Stimulated activated CD8-positive, alpha-beta memory T cell treated with anti-CD3 and anti-CD28 coated beads, Interleukin-4, amount 100 ng/mL, for 48 hours (primary cell): ENCODE measurements around the gene C3orf62.

Experiments
- DNase-seq: peaks from one replicate; pipeline ENCODE4 v3.0.0-alpha.2; 2020

C3orf62 gene

GRCh38 chr3:49276475-49277382, at the start of gene C3orf62:
TSS of gene C3orf62 (minus strand) at chr3:49277232. CDS start at chr3:49276872, 360 bp downstream.
- DNase-seq = peak; percentile 89

- no peak for DNase-seq
These were observed 47.7 kb upstream of the C3orf62 start for GRCh38 chr3:49324768-49325167.

GRCh38 chr3:49316696-49317457, 39.8 kb upstream of the C3orf62 start:
- DNase-seq = no peak

- DNase-seq = no peak
These were observed 37.1 kb upstream of the C3orf62 start for GRCh38 chr3:49313896-49314688.

GRCh38 chr3:49311283-49311682, 34.3 kb upstream of the C3orf62 start:
- no peak for DNase-seq

- DNase-seq = no peak
These were observed 33.6 kb upstream of the C3orf62 start for GRCh38 chr3:49310677-49311076.

- DNase-seq = no peak
These were observed 28.6 kb upstream of the C3orf62 start for GRCh38 chr3:49305608-49306007.

- DNase-seq = no peak
These were observed 25.6 kb upstream of the C3orf62 start for GRCh38 chr3:49302613-49303012.

GRCh38 chr3:49300595-49300994, 23.6 kb upstream of the C3orf62 start:
- no peak for DNase-seq

- no peak for DNase-seq
These were observed 21.5 kb upstream of the C3orf62 start for GRCh38 chr3:49298511-49298910.

GRCh38 chr3:49296781-49297411, 19.9 kb upstream of the C3orf62 start:
- DNase-seq = no peak

- DNase-seq = peak; percentile 36
These were observed 18.5 kb upstream of the C3orf62 start for GRCh38 chr3:49295489-49296058.

GRCh38 chr3:49294343-49294742, 17.3 kb upstream of the C3orf62 start:
- DNase-seq = no peak

- no peak for DNase-seq
These were observed 7.0 kb upstream of the C3orf62 start for GRCh38 chr3:49283997-49284396.

GRCh38 chr3:49279376-49279775, 2.3 kb upstream of the C3orf62 start:
- DNase-seq = no peak

- DNase-seq = no peak
These were observed 1.5 kb upstream of the C3orf62 start for GRCh38 chr3:49278548-49278947.

GRCh38 chr3:49277383-49277775, 347 bp upstream of the C3orf62 start:
- DNase-seq = no peak

- DNase-seq = no peak
These were observed 3.1 kb downstream of the C3orf62 start for GRCh38 chr3:49273825-49274532.

- no peak for DNase-seq
These were observed 6.0 kb downstream of the C3orf62 start for GRCh38 chr3:49271047-49271446.

GRCh38 chr3:49270156-49270500, 6.9 kb downstream of the C3orf62 start:
- no peak for DNase-seq

- no peak for DNase-seq
These were observed 7.4 kb downstream of the C3orf62 start for GRCh38 chr3:49269443-49270155.
